GM12878 (cell line): Measurements from ENCODE around the gene BNIP5. TPM values are rescaled to one million over a fixed set of nuclear protein-coding genes. Genes with fewer than 3 reads are reported as not detected.

Experiments
- BACH1 ChIP-seq: fragments of 450-650 bp; IDR thresholded peaks from 2 replicates; pipeline ENCODE4 v1.6.1; 2017; ENCODE audit warnings: mild to moderate bottlenecking, borderline replicate concordance
- BCL11A ChIP-seq: IDR thresholded peaks from 2 replicates; pipeline ENCODE4 v1.6.1; 2011; ENCODE audit warnings: low read depth, low read length
- BHLHE40 ChIP-seq, 2 experiments: fragments of 450-650 bp in 1 of 2; IDR thresholded peaks; 2 replicates each; pipeline ENCODE4 v1.6.1; 2011 to 2017; ENCODE audit warnings: low read depth in 2 of 2, borderline replicate concordance in 1 of 2, improper control_type of control experiment in 1 of 2, low read length in 1 of 2, mild to moderate bottlenecking in 1 of 2
- CEBPZ ChIP-seq: fragments of 150-350 bp; IDR thresholded peaks from 2 replicates; pipeline ENCODE4 v1.6.1; 2016; ENCODE audit warnings: low read depth, low read length
- CHD1 ChIP-seq: IDR thresholded peaks from 2 replicates; pipeline ENCODE4 v1.6.1; 2012; ENCODE audit warnings: low read depth, low read length, improper control_type of control experiment
- NKRF ChIP-seq: fragments of 450-650 bp; conservative IDR thresholded peaks from 2 replicates; pipeline ENCODE4 v1.6.1; 2017; ENCODE audit warnings: mild to moderate bottlenecking, moderate library complexity
- POLR2AphosphoS2 ChIP-seq: IDR thresholded peaks from 2 replicates; pipeline ENCODE4 v1.6.1; 2011; ENCODE audit warnings: low read depth, mild to moderate bottlenecking, low read length, improper control_type of control experiment, moderate library complexity
- STAT1 ChIP-seq: fragments of 450-650 bp; conservative IDR thresholded peaks from 2 replicates; pipeline ENCODE4 v1.6.1; 2014; ENCODE audit warnings: antibody characterized with exemption, mild to moderate bottlenecking
- TCF3 ChIP-seq: IDR thresholded peaks from 2 replicates; pipeline ENCODE4 v1.6.1; 2012; ENCODE audit warnings: low read depth, mild to moderate bottlenecking, low read length, borderline replicate concordance; ENCODE audit not compliant: insufficient read depth
- polyA plus RNA-seq, 11 experiments: library from polyadenylated mRNA; depleted of rRNA in 4 of 11; unstranded in 6 of 11; stranded (reverse) in 5 of 11; fragments of >200 nt; fragmentation: Nextera tagmentation in 4 of 11; fragmentation: Illumina TruSeq in 1 of 11; extraction: Ambion mirVana in 4 of 11; extraction: Trizol in 1 of 11; gene quantifications; 1 replicate in 1 of 11; 2 replicates in 10 of 11; pipeline versions ENCODE4 v1.2.1 to v1.2.3, GENCODE V29; 2011 to 2016; ENCODE audit warnings: inconsistent platforms in 2 of 11, missing spikeins in 2 of 11, low read depth in 1 of 11
- total RNA-seq, 4 experiments: library from RNA; depleted of rRNA in 3 of 4; stranded (reverse); fragments of >200 nt in 3 of 4; fragmentation: Illumina TruSeq in 1 of 4; extraction: Trizol in 1 of 4; gene quantifications; 2 replicates each; pipeline versions ENCODE4 v1.2.1 to v1.2.3, GENCODE V29; 2013 to 2021

BNIP5 gene
- total and polyA plus RNA-seq, 10 of the 15 experiments (the other 5 are each of a cell fraction or from before 2014, with no cell fraction given) = 0.02 to 0.68 (median 0.05) TPM; not detected in 2

- TF ChIP-seq NKRF = no peak
- no peak for TF ChIP-seq BACH1
- TF ChIP-seq CHD1 = no peak
- no peak for TF ChIP-seq BCL11A
- TF ChIP-seq STAT1 = no peak
- TF ChIP-seq BHLHE40 (IDR thresholded peaks at IDR 0.05; ENCODE audit: borderline replicate concordance in 1 of 2, low read depth in 2 of 2, low read length in 1 of 2) = no peak
- TF ChIP-seq CEBPZ = no peak
- no peak for TF ChIP-seq TCF3
- no peak for TF ChIP-seq POLR2AphosphoS2
Observed at GRCh38 chr6:36285187-36285671, 51.5 kb downstream of the BNIP5 start (continued).
